ENCODE results near the gene RASD1. TPM values are rescaled to one million over a fixed set of nuclear protein-coding genes. Genes with fewer than 3 reads are reported as not detected.
A peak's percentile ranks its signal among the peaks of the same experiment; 100 is the strongest.

RASD1 gene
- total RNA-seq, 3 donors from 2014 or later (not counting 1 experiment from before 2014, with no cell fraction given): 0.60 to 2.4 (median 1.2) TPM

DNA sequence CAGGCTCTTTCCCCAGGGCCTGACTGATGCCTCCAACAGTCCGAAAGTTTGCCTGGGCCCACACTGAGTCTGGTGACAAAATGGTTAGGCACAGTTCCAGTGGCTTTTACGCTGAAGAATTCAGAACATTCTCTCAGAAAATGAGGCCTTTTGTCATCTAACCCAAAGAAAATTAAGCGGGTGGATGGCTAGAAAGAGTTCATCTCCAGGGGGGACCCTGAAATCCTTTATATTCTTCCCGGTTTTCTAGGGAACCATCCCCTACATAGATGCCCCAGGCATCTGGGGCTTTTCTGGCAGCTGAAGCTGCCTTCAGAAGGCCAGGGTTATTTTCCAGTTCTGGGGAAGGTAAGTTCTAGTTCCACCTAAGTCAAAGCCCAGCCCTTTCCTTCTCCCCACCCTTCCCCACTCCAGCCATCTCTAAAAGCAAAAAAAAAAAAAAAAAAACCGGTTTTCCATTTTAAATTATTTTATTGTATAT, 2.2 kb downstream of the RASD1 start:
- Histone ChIP-seq H3K4me3 (ENCODE audit: low read length) (no peak overlapping the region), H3K9me3 (ENCODE audit: control insufficient read depth, insufficient read depth, low read length) (no peaks in the 10 kb centered on the region), H3K27ac (ENCODE audit: low read length) (no peak overlapping the region), H3K4me1 (ENCODE audit: control insufficient read depth, insufficient read depth, low read length) (peaks cover 19% of the 10 kb centered on the region), H3K27me3 (ENCODE audit: control insufficient read depth, insufficient read depth, low read length) (peaks cover 6% of the 10 kb centered on the region), H3K36me3 (ENCODE audit: control insufficient read depth, insufficient read depth, low read length) (peaks cover 16% of the 10 kb centered on the region)
- ATAC-seq (no peak), DNase-seq (no peak)
- Mint-ChIP-seq H3K27ac (no peak overlapping the region), H3K27me3 (ENCODE audit: low read depth in 2 of 2) (peaks cover 5 to 6% of the 10 kb centered on the region in 2 donors), H3K4me3 (peak overlapping the region; percentile 17), H3K36me3 (no peaks in the 10 kb centered on the region), H3K4me1 (peaks cover 6 to 16% of the 10 kb centered on the region in 2 donors), H3K9me3 (no peaks in the 10 kb centered on the region)
- intact Hi-C loops (cut with micrococcal nuclease): no loop called here
- WGBS (ENCODE audit: insufficient coverage): 88% methylated on average over 4 of the region's 5 CpGs
- TF ChIP-seq CTCF (IDR thresholded peaks at IDR 0.05): no peak

DNA sequence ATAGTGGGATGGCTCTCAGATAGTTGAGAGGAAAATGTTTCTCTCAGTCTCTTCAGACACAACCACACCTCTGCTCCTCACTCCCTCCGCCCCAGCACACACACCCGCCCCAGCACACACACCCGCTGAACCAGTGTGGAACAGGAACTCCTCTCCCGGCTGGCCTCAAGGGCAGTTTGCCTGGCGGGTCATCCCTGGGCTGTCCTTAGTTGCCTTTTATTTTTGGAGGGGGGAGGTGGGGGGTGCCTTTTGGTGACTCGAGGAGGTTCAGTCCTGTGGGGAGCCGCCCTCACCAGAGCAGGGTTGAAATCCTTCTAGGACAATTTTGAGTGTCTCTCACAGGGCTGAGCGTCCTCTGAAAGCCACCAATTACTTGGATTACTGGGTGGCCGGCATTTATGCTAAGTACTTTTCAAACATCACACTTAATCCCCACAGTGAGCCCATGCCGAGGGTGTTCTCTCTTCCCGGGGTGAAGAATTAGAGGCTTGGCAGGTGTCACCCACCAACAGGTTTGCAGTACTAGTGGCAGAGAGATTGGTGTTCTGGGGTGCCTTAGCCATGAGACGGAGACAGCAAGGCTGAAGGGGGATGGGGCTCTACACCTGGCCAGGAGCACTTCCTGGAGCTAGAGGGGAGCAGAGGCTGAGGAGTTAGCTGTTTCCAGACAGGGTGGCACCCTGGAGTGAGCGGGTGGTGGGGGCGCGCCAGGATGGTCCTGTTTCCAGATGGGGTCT, 2.8 kb downstream of the RASD1 start:
- Mint-ChIP-seq H3K27me3 (ENCODE audit: low read depth in 2 of 2) (peaks cover 5 to 6% of the 10 kb centered on the region in 2 donors), H3K4me1 (peaks cover 6 to 16% of the 10 kb centered on the region in 2 donors)
- no peak for DNase-seq

GRCh38 chr17:17492571-17492970, 3.6 kb downstream of the RASD1 start:
- no peaks in the 10 kb centered on the region for H3K9me3 Mint-ChIP-seq
- no peak for ATAC-seq
- H3K9me3 ChIP-seq (ENCODE audit: control insufficient read depth, insufficient read depth, low read length): no peaks in the 10 kb centered on the region
- peaks cover 5 to 6% of the 10 kb centered on the region in 2 donors for H3K27me3 Mint-ChIP-seq (ENCODE audit: low read depth in 2 of 2)
- no peaks in the 10 kb centered on the region for H3K36me3 Mint-ChIP-seq
- H3K27me3 ChIP-seq (ENCODE audit: control insufficient read depth, insufficient read depth, low read length): peaks cover 6% of the 10 kb centered on the region
- H3K36me3 ChIP-seq (ENCODE audit: control insufficient read depth, insufficient read depth, low read length): peaks cover 16% of the 10 kb centered on the region
- H3K27ac ChIP-seq (ENCODE audit: low read length): no peak overlapping the region
- no peak overlapping the region for H3K27ac Mint-ChIP-seq
- H3K4me1 ChIP-seq (ENCODE audit: control insufficient read depth, insufficient read depth, low read length): peaks cover 19% of the 10 kb centered on the region
- 95% methylated on average over 9 of the region's 9 CpGs for WGBS (ENCODE audit: insufficient coverage)
- no peak for TF ChIP-seq CTCF (IDR thresholded peaks at IDR 0.05)
- intact Hi-C loops (cut with micrococcal nuclease): no loop called here
- no peak overlapping the region for H3K4me3 ChIP-seq (ENCODE audit: low read length)
- H3K4me1 Mint-ChIP-seq: peaks cover 6 to 21% of the 10 kb centered on the region in 2 donors
- H3K4me3 Mint-ChIP-seq: no peak overlapping the region
- DNase-seq: no peak

More for the DNA sequence above, 2.8 kb downstream of the RASD1 start:
- no peak for ATAC-seq
- H3K27ac Mint-ChIP-seq: no peak overlapping the region
- WGBS (ENCODE audit: insufficient coverage): 71% methylated on average over 15 of the region's 15 CpGs
- Histone ChIP-seq H3K27ac (ENCODE audit: low read length) (no peak overlapping the region), H3K9me3 (ENCODE audit: control insufficient read depth, insufficient read depth, low read length) (no peaks in the 10 kb centered on the region), H3K36me3 (ENCODE audit: control insufficient read depth, insufficient read depth, low read length) (peaks cover 16% of the 10 kb centered on the region), H3K27me3 (ENCODE audit: control insufficient read depth, insufficient read depth, low read length) (peaks cover 6% of the 10 kb centered on the region), H3K4me3 (ENCODE audit: low read length) (no peak overlapping the region), H3K4me1 (ENCODE audit: control insufficient read depth, insufficient read depth, low read length) (peaks cover 19% of the 10 kb centered on the region)
- no peaks in the 10 kb centered on the region for H3K36me3 Mint-ChIP-seq
- no peaks in the 10 kb centered on the region for H3K9me3 Mint-ChIP-seq
- intact Hi-C loops (cut with micrococcal nuclease): no loop called here
- peak overlapping the region; percentile 15 for H3K4me3 Mint-ChIP-seq
- TF ChIP-seq CTCF (IDR thresholded peaks at IDR 0.05): no peak

Measured in natural killer cell (primary cell).